Renal pelvis (tissue), 4 donors: ENCODE results near the gene IL25. TPM values are rescaled to one million over a fixed set of nuclear protein-coding genes. Genes with fewer than 3 reads are reported as not detected.

Experiments used
- DNase-seq: peaks from one replicate; pipeline ENCODE4 v3.0.0-alpha.2; 2013
- polyA plus RNA-seq, 3 donors: library from polyadenylated mRNA; unstranded; fragments of 120-200 nt; gene quantifications; one replicate each; pipeline ENCODE4 v1.2.1, GENCODE V29; 2013; ENCODE audit not compliant: insufficient read length in 3 of 3

Gene IL25
- polyA plus RNA-seq, 3 donors = not detected

DNA sequence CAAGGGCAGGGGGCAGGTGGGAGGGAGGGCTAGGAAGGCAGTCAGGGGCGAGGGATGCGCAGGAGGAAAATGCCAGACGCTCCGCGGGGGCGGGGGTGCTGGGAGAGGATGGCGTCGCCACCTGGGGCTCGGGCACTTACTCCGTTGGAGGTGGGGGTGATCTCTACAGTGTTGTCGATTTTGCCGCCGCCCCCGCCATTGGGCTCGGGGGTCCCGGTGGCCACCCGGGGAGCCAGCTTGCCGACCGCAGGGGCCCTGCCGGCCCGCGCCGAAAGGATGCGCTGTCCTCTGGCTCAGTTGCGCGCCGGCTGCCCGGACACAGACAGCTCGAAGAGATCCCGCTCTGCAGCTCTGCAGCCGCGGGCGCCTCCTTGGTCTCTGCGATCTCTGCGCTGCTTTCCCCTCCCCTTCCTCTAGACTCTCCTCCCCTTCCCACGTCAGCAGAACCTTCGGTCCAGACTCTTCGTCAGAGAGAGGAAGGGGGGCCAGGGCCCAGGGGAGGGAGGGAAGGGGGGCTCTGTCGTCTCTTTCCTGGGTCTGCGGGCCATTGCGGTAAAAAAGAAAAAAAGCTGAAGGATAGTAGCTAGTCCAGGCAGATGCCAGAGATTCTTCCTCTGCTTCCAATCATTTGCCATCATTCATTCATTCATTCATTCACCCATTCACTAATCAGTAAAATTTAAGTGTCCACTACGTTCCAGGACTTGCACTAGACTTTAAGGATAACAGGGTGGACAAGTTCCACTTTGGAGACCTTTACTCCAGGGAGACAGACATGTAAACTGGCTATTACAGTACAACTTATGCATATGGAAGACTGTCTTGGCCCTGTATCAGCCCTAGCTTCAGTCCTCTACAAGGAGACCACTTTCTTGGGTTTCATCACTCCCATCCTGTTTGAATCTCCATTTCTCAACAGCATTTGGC lies 19.8 kb upstream of the IL25 start, which contains the start of gene SLC22A17:
TSS of gene SLC22A17 (minus strand) at position 382 of the 927 bp plus-strand sequence.
- DNase-seq = peak; percentile 90

DNA sequence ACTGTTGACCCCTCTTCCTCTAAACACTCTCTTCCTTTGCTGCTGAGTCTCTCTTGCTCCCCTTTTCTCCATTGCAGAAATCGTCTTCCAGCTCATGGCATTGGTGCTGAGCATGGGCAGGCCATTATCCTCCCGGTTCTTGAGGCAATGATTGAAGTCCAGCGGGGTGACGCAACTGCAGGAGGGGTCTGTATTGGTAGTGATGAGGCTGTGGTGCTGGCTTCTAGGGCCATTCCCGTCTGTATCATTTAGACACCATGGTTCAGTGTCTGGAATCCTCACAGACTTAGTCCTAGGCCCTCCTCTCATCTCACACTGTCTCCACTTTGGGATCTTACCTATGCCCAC lies 19.2 kb upstream of the IL25 start:
- DNase-seq = no peak

DNA sequence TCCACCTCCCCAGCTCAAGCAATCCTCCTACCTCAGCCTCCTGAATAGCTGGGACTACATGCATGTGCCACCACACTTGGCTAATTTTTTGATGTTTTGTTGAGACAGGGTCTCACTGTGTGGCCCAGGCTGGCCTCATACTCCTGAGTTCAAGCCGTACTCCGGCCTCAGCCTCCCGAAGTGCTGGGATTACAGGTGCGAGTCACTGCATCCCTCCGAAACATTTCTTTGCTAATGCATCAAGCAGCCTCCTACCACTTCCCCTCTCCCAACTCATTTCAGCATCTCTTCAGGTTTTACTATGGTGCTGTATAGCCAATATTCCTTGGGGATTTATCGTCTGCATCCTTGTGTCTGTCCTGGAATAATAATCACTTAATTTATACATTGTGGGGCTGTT lies 17.6 kb upstream of the IL25 start:
- DNase-seq = no peak

DNA sequence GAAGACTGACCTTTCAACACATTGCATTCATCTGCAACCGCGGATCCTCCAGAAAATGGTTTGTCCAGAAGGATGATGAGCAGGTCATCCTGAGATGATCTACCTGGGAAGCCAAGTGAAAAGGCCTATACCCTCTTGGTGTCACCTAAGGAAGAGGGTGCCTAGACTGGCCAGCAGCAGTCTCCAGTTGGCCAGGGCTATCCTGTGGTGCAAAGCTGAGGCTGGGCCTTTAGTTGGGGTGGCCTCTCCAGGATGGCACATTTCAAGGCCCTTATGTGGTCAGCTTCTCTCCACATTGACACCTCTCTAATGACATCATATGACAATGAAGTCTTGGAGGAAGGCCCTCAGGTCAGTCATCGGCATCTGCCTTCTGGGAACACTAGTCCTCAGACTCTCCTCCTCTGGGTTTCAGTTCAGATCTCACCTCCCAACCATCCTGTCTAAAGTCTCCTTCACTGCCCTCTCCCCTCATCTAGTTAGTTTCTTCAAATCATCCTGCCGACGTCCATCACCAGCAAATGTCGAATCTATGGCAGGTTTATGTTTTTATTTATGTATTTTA lies 16.7 kb upstream of the IL25 start:
- no peak for DNase-seq

DNA sequence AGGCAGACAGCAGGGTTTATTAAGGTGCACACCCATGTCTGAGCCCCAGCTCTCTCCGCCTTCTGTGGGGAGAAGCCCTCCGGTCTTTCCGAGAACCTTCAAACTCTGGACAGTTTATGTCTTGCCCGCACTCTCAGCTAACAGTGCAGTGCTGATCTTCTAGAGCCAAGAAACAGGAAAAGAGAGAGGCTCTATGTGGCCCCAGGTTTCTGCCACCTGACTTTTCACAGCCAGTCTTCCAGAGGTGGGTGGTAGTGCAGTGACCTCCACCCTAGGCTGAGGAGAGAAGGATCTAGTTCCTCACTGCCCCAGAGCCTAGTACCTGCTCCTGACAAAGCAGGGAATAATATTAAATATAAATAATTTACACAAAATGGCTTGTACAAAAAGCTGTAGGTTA lies 15.9 kb upstream of the IL25 start:
- DNase-seq = no peak

DNA sequence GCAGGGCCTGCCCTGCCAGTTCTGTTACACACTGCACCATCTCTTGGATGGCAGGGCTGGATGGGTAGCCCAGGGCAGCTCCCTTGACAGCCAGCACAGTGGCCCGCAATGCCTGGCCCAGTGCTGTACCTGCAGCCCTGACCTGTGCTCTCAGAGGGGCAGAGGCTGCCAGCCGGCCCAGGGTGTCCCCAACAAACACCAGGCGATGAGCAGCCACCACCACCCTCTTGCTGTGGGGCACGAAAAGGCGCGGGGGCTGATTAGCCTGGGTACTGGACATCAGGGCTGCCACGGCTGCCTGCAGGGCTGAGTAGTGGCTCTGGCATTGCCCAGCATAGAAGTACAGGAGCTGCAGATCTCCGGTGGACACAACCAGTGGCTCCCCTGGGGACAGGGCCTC lies 15.3 kb upstream of the IL25 start:
- no peak for DNase-seq

DNA sequence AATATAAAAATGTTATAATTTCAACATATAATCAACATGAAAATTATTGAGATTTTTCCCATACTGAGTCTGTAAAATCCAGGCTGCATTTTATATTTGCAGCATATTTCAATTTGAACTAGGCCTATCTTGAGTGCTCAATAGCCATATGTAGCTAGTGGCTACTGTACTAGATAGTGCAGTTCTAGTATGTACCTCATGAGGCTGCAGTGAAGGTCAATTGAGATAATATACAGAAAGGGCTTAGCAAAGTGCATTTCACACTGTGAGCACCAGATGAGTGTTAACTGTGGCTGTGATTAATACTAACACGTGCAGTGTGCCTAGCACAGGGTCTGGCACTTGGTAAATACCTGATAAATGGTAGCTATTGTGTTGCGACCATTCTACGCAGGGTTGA lies 14.6 kb upstream of the IL25 start:
- no peak for DNase-seq

DNA sequence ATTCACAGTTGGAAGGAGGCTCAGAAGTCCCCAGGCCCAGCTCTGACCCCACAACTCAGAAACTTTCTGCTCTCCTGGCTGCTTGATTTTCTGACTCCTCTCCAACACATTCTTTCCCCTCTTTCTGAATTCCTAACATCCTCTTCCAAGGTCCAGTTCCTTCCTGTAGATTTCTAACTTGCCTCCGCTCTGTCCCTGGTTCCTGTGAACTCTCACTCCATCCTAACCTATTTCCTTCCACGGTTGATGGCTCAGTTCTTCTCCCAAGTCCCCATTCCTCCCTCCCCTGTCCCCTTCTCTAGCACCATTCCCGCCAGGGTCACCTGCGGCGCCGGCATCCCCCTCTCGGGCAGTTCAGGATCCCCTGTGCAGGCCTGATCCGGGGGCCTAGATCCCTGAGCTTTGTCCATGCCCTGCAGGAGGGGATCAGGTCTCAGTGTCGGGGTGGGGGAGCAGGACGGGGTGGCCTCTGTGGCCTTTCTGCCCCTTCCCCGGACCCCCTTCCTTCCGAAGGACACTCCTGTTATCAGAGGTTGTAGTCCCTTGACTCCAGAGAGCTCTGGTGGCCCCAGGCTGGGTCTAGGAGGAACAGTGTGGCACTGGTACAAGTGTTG lies 13.9 kb upstream of the IL25 start:
- DNase-seq = no peak

DNA sequence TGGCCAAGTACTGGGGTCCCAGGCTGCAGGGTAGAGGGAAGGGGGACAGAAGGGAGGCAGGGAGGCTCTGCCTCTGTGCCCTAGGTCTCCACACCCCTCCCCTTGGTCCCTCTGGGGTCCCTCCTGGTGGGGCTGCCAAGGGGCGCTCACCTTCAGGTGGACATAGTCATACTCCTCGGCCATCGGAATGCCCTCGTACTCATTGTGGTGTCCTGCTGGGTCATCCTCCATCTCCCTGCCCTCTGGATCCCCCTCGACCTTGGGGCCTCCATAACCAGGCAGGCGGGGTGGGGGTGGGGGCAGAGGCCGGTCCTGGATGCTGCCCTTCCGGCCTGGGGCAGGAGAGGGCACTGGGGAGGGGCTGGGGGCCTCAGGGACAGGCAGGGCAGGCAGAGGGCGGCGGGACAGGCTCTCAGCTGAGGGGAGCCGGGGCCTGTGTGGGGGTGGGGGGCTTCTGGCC lies 13.4 kb upstream of the IL25 start:
- no peak for DNase-seq

DNA sequence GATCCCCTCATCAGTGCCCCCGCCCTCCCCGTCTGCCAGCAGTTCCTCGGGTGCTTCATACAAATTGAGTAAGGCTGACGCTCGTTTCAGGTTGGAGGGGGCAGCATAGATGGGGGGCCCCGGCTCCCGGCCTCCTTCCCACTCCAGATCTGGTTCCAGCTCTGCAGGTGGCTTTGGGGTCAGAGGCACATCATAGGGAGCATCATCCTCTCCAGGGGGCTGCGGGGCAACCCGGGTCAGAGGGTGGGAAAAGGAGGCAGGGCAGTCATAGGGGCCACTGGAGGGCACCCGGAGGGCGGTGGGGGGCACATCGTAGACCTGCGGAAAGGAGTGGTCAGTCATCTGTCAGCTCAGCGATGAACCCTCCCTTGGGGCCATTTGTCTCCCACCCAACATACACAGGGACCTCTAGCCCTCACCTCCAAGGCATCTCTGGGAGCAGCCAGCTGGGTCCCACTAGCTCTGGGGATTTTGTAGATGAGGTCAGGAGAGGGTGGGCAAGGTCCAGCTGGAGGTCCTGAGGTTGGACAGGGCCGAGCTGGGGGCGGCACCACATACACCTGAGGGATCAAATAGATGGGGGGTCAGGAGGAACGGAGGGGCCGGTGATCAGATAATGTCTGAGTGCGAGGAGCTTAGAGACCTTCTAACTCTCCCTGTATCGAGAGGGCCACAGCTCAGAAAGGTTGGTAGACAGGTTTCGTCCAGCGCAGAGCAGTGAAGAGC lies 12.7 kb upstream of the IL25 start:
- DNase-seq = no peak

DNA sequence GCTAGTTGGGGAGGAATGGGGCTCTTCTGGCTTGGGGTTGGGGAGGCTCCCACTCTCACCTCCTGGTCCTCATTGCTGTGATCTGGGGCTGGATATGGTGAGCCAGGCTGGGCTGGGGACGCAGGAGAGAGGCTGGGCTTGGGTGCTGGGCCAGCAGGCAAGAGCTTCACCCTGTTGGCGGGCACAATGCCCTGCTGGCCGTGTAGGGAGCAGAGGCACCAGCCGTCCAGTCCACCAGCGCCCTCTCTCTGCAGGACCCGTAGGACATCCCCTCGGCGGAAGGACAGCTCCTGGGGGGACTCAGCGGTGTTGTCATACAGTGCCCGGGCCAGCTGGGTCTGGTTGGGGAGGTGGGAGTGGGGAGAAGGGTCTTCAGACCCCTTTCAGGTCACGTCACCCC lies 12.1 kb upstream of the IL25 start:
- DNase-seq = no peak

DNA sequence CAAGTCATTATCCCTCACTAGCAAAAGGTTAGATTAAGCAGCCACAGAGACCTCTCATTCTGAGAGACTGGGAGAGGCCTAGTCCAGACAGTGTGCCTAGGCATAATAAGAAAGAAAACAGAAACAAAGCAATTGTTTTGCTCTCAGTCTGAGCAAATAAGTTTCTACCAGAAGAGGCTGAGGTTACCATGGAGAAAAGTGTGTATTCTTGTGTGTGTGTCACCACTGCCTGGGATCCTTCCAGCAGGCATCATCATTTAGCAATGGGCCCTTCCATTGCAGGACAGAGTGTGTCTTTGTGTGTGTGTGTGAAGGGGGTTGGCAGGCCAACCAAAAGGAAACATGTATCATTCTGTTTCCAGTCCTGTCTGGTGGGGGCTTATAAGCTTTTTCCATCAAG lies 11.3 kb upstream of the IL25 start:
- DNase-seq = no peak

DNA sequence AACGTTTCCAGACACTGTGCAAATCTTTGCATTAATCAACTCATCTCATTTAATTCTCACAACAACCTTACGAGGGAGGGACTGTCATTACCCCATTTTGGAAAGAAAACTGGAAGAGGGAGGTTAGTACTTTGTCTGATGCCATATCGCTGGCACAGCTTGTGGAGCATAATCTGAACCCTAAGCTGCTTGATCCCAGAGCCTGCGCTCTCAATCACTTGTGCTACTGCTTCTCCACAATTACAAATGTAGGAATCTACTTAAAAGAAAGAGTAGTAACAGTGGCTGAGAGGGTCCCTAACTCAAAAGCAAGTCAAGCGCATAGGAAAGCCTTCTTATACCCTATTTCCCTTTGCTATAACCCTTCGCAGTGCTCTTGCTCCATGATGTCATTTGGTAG lies 10.8 kb upstream of the IL25 start:
- no peak for DNase-seq

DNA sequence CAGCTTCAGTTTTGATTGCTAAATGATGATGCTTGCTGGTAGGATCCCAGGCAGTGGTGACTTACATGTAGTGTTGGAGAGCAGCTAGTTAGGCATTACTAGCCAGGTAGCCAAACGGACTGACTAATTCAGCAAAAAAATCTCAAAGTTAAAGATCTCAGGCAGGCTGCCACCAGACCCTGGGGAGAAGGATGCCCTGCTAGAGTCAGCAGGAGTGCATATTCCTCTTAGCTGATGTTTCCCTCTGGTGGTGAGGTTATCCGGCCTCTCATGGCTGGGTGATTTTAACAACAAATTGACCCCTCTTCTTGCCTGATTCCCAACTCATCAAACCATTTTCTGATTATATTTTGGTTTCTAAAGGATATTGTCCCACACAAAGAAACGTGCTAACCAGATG lies 10.4 kb upstream of the IL25 start:
- no peak for DNase-seq

DNA sequence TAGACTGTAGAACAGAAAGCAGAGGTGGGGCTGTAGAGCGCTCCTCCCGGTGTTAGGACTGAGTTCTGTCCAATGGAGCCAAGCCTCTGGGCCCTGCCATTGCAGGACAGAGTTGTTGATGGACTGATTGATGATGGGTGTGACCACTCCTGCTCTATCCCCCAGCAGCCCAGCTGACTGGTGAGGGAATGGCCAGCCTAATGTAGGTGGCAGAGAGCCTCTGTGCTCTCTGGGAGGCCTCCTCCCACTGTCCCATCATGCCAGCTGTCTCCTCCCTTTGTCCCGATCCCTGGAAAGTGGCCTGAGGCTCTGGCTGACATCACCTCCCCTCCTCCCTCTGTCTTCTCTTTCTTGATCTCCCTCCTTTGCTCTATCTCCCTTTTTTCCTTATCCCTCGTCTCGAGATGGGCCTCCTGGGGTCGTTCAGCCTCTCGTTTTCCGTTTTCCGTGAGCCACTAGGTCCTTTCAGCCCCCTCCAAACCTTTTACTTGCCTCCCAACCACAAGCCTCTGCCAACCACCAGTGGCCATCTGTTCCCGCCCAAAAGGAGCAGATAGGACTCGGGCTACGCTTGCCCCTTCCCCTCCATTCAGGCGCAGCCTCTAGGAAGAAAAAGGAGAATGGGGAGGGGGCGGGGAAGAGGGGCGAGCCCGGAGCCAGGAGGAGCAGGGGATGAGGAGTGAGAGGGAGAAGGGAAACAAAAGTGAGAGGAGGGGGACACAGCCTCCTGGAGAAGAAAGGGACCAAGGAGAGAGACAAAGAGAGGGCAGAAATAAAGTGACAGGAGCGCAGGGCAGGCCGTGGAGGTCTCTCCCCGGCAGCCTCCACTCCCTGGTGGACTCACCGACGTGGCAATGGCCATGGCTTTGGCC lies 8.2 kb upstream of the IL25 start:
- DNase-seq = peak; percentile 39

DNA sequence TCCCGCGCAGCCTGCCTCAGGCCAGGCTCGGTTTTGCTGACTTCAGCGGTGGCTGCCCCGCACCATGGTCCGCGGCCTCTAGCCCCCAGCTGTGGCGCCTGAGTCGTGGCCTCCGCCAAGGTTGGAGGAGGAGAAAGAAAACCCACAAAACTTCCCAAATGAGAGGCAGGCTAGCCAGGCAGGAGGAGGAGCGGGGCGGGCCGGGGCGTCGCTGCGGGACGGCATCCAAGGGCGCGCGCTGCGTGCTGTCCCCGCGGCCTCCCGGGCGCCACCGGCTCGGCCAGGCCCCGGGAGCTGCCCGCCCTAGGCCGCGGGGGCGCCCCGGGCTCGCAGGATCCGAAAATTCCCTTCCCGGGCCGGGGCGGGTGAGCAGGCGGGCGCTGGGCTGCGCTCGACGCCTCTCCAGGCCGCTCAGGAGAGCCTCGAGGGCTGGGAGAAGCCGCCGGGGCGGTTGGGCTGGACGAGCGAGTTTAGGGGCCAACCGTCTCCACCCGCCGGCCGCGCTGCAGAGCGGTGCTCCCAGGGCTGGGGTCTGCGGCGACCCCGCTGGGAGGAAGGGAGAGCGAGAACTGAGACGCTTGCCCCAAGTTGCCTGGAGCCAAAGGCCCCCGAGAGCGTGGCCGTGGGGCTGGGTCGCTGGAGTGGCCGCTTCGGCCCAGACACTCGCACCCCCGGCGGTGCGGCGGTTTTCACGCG lies 7.4 kb upstream of the IL25 start, which contains the start of gene EFS:
TSS of gene EFS (minus strand) at position 137 of the 696 bp plus-strand sequence. CDS start 147 bp downstream, outside the sequence.
- peak; percentile 35 for DNase-seq

DNA sequence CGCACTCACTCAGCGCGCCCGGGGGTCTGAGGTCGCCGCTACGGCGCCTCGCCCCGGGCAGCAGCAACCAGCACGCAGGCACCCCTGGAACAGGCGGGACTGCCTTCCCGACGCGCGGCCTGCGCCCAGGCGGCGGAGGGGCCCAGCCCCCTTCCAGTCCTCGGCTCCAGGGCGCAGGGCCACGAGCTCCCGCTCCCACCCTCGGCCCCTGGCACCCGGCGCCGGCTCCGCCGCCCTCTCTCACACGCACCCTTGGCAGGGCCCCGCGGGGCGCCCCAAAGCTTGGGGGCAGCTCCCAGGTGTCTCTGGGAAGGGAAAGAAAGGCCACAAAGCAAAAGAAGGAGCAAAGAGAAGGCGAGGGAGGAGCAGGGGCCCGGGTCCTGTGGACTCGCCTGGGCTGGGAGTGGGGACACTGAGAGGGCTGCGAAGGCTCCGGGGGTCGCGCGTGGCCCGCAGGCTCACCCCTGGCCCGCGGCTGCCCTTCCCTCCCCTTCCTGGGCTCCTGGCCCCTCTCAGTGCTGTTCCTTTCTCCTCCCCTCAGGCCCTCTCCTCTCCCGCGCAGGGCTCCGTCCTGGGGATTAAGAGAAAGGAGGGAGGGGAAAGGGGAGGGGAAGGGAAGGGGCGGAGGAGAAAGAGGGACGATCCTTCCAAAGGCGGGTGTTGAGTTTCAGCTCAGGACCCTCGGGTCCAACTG lies 6.7 kb upstream of the IL25 start:
- DNase-seq = peak; percentile 95

DNA sequence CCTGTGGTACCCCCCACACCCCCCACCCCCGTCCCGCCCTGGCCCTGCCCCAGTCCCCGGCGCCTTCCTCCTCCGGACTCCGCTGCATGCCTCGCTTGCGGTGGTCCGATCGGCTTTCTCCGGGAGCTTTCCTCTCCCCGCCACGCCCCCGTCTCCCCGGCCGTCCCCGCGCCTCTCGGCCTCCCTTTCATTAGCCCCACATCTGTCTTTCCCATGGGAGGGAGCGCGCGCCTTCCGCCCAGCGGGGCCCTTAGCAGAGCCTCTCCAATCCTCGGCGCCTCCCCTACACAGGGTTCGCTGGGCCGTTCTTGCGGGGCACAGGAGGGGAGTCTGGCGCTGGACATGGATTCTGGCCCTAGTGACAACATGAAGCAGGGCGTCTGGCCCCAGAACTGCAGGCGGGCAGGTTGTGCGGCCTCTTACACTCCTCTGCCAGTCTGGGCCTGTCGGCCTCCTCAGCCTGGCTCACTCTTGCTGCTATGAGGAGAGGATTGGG lies 6.1 kb upstream of the IL25 start:
- no peak for DNase-seq

DNA sequence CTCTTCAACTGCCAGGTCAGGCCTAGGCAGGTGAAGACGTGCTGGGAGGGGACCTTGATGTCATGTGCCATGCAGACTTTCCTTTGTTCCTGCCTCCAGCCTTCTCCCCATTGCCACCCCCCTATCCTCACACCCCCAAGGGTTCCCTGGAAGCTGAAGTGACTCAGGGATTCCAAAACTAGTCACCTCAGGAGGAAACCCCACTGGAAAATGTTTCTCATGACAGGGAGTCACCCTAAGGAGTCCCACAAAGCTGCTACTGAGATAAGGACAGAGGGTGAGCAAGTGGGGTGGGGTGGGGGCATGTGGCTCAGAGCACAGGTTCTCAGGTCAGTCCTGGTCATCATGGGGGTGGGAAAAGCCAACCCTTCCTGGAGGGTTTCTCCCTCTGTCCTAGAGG lies 2.4 kb upstream of the IL25 start:
- no peak for DNase-seq

DNA sequence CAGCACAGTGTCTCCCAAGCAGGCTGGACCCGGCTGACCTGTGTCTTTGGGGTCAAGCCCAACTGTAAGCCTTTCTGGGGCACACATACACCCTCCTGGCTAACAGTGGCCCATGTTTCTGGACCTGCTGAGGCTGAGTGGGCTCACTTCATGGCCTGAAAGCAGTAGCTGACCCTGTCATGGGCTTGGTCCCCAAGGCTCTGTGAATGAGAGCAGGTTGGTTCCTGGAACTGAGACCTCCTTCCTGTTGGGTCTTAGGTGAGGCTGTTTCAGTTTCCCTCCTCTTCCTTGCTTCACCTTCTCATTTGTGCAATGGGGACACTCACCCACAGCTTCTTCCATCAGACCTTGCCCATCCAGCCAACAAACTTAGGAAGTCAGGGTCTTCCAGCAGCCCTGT lies 744 bp upstream of the IL25 start:
- no peak for DNase-seq
